K562 (cell line): ENCODE data around the gene CASTOR1. TPM values are rescaled to one million over a fixed set of nuclear protein-coding genes. Genes with fewer than 3 reads are reported as not detected.

ENCODE experiments used
- ATAC-seq: fragments of 200-7000 bp; cut with Tn5 transposase; 3 replicates; pipeline ENCODE4 v1.9.1; 2020; ENCODE audit warnings: moderate library complexity
- BruUV-seq: library from RNA; stranded (reverse); fragments of 400-500 nt; replicated peaks from 2 replicates; lab custom pipeline; 2021; lab: Mats Ljungman, UMichigan
- CTCF ChIA-PET: fragments of 300-600 bp; formaldehyde crosslinking; extraction: SDS; loops from one replicate; lab custom pipeline; 2021; ENCODE audit warnings: low intra/inter-chr PET ratio; lab: Yijun Ruan, JAX
- POLR2A ChIA-PET: fragments of 300-600, 350-650 bp; sonication (Branson Sonifier 250); formaldehyde crosslinking; extraction: SDS; loops from one replicate; lab custom pipeline; 2021; ENCODE audit warnings: antibody characterized with exemption, inconsistent platforms; lab: Yijun Ruan, JAX
- DNase-seq, 4 experiments: peaks; one replicate each; pipeline versions ENCODE4 v3.0.0 to v3.0.0-alpha.2; 2011 to 2018; ENCODE audit warnings: low spot score in 3 of 4, mixed read lengths in 3 of 4; ENCODE audit errors: extremely low read depth in 1 of 4
- FAIRE-seq: peaks from 2 replicates; lab custom pipeline; 2011; peaks lifted over from hg19 to GRCh38; lab: Jason Lieb, UNC
- H2AFZ ChIP-seq: 2 replicates; pipeline ENCODE4 v1.6.0; 2011; ENCODE audit warnings: low read depth, low read length, control low read depth, inconsistent platforms
- H3K27ac ChIP-seq: fragments of 200-600 bp; 3 replicates; pipeline ENCODE4 v1.8.0; 2011; ENCODE audit warnings: low read depth, mild to moderate bottlenecking, control low read depth, inconsistent platforms, low read length, moderate library complexity, mixed read lengths; ENCODE audit errors: extremely low read depth
- H3K27me3 ChIP-seq, 2 experiments: fragments of 300-600 bp in 1 of 2; 2 replicates in 1 of 2; 3 replicates in 1 of 2; pipeline versions ENCODE4 v1.6.0 to v1.8.0; 2011; ENCODE audit warnings: inconsistent platforms in 2 of 2, low read length in 2 of 2, mild to moderate bottlenecking in 1 of 2, mixed read lengths in 1 of 2, moderate library complexity in 1 of 2; ENCODE audit not compliant: control insufficient read depth in 2 of 2, insufficient read depth in 2 of 2
- H3K36me3 ChIP-seq: fragments of 300-600 bp; 3 replicates; pipeline ENCODE4 v1.8.0; 2011; ENCODE audit warnings: mild to moderate bottlenecking, low read length, inconsistent platforms; ENCODE audit not compliant: control insufficient read depth, insufficient read depth
- H3K4me1 ChIP-seq, 2 experiments: fragments of 200-600 bp in 1 of 2; replicated peaks in 1 of 2; 2 replicates in 1 of 2; 3 replicates in 1 of 2; pipeline versions ENCODE4 v1.5.1 to v1.8.0; 2011; ENCODE audit warnings: inconsistent platforms in 2 of 2, low read length in 2 of 2, mild to moderate bottlenecking in 1 of 2, mixed read lengths in 1 of 2, moderate library complexity in 1 of 2; ENCODE audit not compliant: control insufficient read depth in 2 of 2, insufficient read depth in 2 of 2
- H3K4me2 ChIP-seq: 2 replicates; pipeline ENCODE4 v1.6.1; 2011; ENCODE audit warnings: low read length, control low read depth, inconsistent platforms, mixed read lengths; ENCODE audit not compliant: insufficient read depth
- H3K4me3 ChIP-seq: fragments of 200-600 bp; sonication (generic), shearing (Covaris generic); 2 replicates; pipeline ENCODE4 v1.5.1; 2016; ENCODE audit warnings: control low read depth, inconsistent platforms
- H3K79me2 ChIP-seq: fragments of 200-600 bp; 3 replicates; pipeline ENCODE4 v1.8.0; 2011; ENCODE audit warnings: low read length, inconsistent platforms; ENCODE audit not compliant: control insufficient read depth, insufficient read depth
- H3K9ac ChIP-seq, 2 experiments: 2 replicates each; pipeline versions ENCODE4 v1.6.0 to v1.6.1; 2011; ENCODE audit warnings: low read depth in 2 of 2, low read length in 2 of 2, control low read depth in 1 of 2, inconsistent platforms in 1 of 2, mild to moderate bottlenecking in 1 of 2, mixed read lengths in 1 of 2; ENCODE audit not compliant: insufficient read depth in 1 of 2
- H3K9me1 ChIP-seq: one replicate; pipeline ENCODE4 v1.6.0; 2011; ENCODE audit warnings: inconsistent platforms, mild to moderate bottlenecking, low read length, moderate library complexity; ENCODE audit not compliant: control insufficient read depth, insufficient read depth
- H3K9me3 ChIP-seq: replicated peaks from 2 replicates; pipeline ENCODE4 v1.5.1; 2011; ENCODE audit warnings: low read depth, low read length, inconsistent platforms; ENCODE audit not compliant: control insufficient read depth, insufficient read depth
- H4K20me1 ChIP-seq: replicated peaks from 2 replicates; pipeline ENCODE4 v1.6.1; 2011; ENCODE audit warnings: low read length, inconsistent platforms, mixed read lengths; ENCODE audit not compliant: control insufficient read depth, insufficient read depth
- NR2F6 ChIP-seq: fragments of 450-650 bp; formaldehyde crosslinking; IDR thresholded peaks from 2 replicates; pipeline ENCODE4 v1.4.0; 2020; ENCODE audit warnings: mild to moderate bottlenecking
- SPI1 ChIP-seq: IDR thresholded peaks from 2 replicates; pipeline ENCODE4 v1.6.1; 2011; ENCODE audit warnings: low read depth, low read length, control low read depth, borderline replicate concordance
- U2AF1 ChIP-seq: fragments of 200-400 bp; formaldehyde crosslinking; optimal IDR thresholded peaks from 2 replicates; pipeline ENCODE3; 2017; ENCODE audit warnings: mild to moderate bottlenecking, low read depth, low read length, moderate library complexity
- YBX1 ChIP-seq: fragments of 450-650 bp; IDR thresholded peaks from 2 replicates; pipeline ENCODE4 v1.7.1; 2016; ENCODE audit warnings: mild to moderate bottlenecking
- WGBS: fragments of 100-300 bp; shearing (Covaris generic); methylation state at CpG from one replicate; pipeline ENCODE4 v1.1.6; 2016; ENCODE audit warnings: low coverage, mixed read lengths; ENCODE audit not compliant: insufficient coverage; ENCODE audit errors: missing lambda C conversion rate; 5-methylcytosine and 5-hydroxymethylcytosine counted together
- in situ Hi-C: fragments of 300-500 bp; cut with MboI; formaldehyde crosslinking; loops from 4 replicates; pipeline ENCODE4 v1.15.0; 2018; ENCODE audit warnings: inconsistent platforms, mixed read lengths
- intact Hi-C: fragments of 100-400 bp; cut with micrococcal nuclease; formaldehyde crosslinking; loops from 2 replicates; pipeline ENCODE4 v1.14.2; 2022
- polyA plus RNA-seq, 8 experiments: library from polyadenylated mRNA; depleted of rRNA in 4 of 8; stranded (reverse) in 5 of 8; unstranded in 3 of 8; fragments of >200 nt; fragmentation: Nextera tagmentation in 2 of 8; fragmentation: Illumina TruSeq in 1 of 8; extraction: Ambion mirVana in 2 of 8; extraction: Trizol in 1 of 8; gene quantifications; 2 replicates each; pipeline versions ENCODE4 v1.2.1 to v1.2.3, GENCODE V29; 2011 to 2014; ENCODE audit warnings: inconsistent platforms in 1 of 8, missing spikeins in 1 of 8
- total RNA-seq, 7 experiments: library from RNA; depleted of rRNA in 6 of 7; stranded (reverse); fragments of >200 nt in 6 of 7; fragmentation: Illumina TruSeq in 2 of 7; extraction: Trizol in 2 of 7; gene quantifications; 2 replicates each; pipeline versions ENCODE4 v1.2.1 to v1.2.3, GENCODE V29; 2011 to 2021; ENCODE audit warnings: low replicate concordance in 1 of 7
- TF ChIP-seq, protein P1 (sequence below): IDR thresholded peaks from 3 replicates; pipeline ENCODE4 v1.6.1; 2011; ENCODE audit warnings: borderline replicate concordance, mild to moderate bottlenecking; ENCODE audit not compliant: insufficient read length, insufficient read depth
- TF ChIP-seq, protein P2 (sequence below): sonication (generic); formaldehyde crosslinking; IDR thresholded peaks from 2 replicates; pipeline ENCODE4 v1.8.0; 2022; ENCODE audit warnings: missing genetic modification reagents, mild to moderate bottlenecking, moderate library complexity, borderline replicate concordance
- TF ChIP-seq, protein P3 (sequence below): fragments of 200-800 bp; sonication (Bioruptor generic); IDR thresholded peaks from 2 replicates; pipeline ENCODE4 v1.6.1; 2017; ENCODE audit warnings: missing genetic modification characterization, missing compliant biosample characterization

CASTOR1 gene
- total and polyA plus RNA-seq, 9 of the 15 experiments (the other 6 are each of a cell fraction or from before 2014, with no cell fraction given) = 0.35 to 2.6 (median 1.1) TPM

DNA sequence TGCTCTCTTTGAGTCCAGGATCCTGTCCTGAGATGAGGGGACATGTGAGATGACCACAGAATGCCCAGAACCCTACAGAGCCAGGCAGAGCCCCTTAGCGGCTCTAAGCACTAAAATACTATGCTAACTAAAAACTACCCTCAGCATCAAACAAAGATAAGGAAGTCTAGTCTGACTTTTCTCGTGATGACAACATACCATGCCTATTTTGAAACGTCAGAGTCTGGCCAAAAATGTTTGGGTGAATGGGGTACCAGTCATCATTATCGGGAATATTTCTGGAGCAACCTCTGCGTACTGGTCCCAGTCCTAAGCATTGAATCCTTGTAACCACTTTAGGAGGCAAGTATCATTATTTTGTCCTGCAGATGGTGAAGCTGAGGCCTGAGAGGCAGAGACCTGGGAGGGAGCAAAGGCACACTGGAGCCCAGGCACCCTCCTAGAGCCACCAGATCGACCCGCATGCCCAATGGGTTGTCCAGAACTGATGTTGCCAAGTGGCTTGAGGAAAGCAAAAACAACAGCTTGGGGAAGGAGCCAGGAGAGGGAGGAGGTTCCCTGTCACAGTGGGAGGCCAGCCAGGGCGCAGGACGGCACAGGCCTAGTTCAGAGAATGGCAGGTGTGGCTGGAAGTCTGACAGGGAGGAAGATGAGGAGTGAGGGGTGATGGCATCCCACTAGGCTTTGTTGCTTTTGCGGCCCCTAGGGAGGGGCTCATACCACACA lies 15.4 kb downstream of the CASTOR1 start:
- no peak overlapping the region for H3K27ac ChIP-seq
- no peak overlapping the region for H3K4me3 ChIP-seq
- in situ Hi-C loops = no loop called here
- H2AFZ ChIP-seq = no peak overlapping the region
- BruUV-seq = no TSS peak
- ATAC-seq (no peak), FAIRE-seq (no peak), DNase-seq (no peak)
- no peaks in the 10 kb centered on the region for H3K27me3 ChIP-seq
- intact Hi-C loops = no loop called here
- H3K4me1 ChIP-seq = peaks cover 2 to 12% of the 10 kb centered on the region in 2 experiments; a peak in 3 of 5 replicates
- no peak for TF ChIP-seq SPI1
- TF ChIP-seq, protein P1, sequence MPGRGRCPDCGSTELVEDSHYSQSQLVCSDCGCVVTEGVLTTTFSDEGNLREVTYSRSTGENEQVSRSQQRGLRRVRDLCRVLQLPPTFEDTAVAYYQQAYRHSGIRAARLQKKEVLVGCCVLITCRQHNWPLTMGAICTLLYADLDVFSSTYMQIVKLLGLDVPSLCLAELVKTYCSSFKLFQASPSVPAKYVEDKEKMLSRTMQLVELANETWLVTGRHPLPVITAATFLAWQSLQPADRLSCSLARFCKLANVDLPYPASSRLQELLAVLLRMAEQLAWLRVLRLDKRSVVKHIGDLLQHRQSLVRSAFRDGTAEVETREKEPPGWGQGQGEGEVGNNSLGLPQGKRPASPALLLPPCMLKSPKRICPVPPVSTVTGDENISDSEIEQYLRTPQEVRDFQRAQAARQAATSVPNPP = no peak
- TF ChIP-seq NR2F6 = no peak
- no peak for TF ChIP-seq YBX1
- TF ChIP-seq, protein P2, sequence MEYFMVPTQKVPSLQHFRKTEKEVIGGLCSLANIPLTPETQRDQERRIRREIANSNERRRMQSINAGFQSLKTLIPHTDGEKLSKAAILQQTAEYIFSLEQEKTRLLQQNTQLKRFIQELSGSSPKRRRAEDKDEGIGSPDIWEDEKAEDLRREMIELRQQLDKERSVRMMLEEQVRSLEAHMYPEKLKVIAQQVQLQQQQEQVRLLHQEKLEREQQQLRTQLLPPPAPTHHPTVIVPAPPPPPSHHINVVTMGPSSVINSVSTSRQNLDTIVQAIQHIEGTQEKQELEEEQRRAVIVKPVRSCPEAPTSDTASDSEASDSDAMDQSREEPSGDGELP (CRISPR knock-in tag) = no peak
- TF ChIP-seq U2AF1 = no peak
- TF ChIP-seq, protein P3, sequence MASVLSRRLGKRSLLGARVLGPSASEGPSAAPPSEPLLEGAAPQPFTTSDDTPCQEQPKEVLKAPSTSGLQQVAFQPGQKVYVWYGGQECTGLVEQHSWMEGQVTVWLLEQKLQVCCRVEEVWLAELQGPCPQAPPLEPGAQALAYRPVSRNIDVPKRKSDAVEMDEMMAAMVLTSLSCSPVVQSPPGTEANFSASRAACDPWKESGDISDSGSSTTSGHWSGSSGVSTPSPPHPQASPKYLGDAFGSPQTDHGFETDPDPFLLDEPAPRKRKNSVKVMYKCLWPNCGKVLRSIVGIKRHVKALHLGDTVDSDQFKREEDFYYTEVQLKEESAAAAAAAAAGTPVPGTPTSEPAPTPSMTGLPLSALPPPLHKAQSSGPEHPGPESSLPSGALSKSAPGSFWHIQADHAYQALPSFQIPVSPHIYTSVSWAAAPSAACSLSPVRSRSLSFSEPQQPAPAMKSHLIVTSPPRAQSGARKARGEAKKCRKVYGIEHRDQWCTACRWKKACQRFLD (CRISPR knock-in tag) = no peak
- no peaks in the 10 kb centered on the region for H3K36me3 ChIP-seq
- no peak overlapping the region for H3K4me2 ChIP-seq
- H3K79me2 ChIP-seq = no peaks in the 10 kb centered on the region
- H4K20me1 ChIP-seq = no peaks in the 10 kb centered on the region; the same call in 1 of the 2 replicates
- no peaks in the 10 kb centered on the region for H3K9me1 ChIP-seq
- ChIA-PET CTCF (interaction anchor here (0.6 kb wide), 1 partner anchor 16 kb away, joined by 3 read pairs; no protein-coding TSS in a partner anchor), POLR2A (interaction anchor here (0.6 kb wide), 1 partner anchor 137 kb away, joined by 3 read pairs; no protein-coding TSS in a partner anchor)
- no peaks in the 10 kb centered on the region for H3K9me3 ChIP-seq
- no peak overlapping the region; a peak in 1 of 4 replicates for H3K9ac ChIP-seq
- WGBS = 31% methylated on average over 8 of the region's 10 CpGs
